NCI-H2227 (cell line): ENCODE data around the gene GOLGA6L4.
"Not testable (repeated sequence)": the region's sequence is repeated elsewhere in the genome, so short reads cannot be mapped to it uniquely, and the experiment has no call there.

ENCODE experiments used
- DNase-seq: peaks from one replicate; lab custom pipeline; 2025; ENCODE audit not compliant: unreplicated experiment; lab: John Stamatoyannopoulos, UW

Gene GOLGA6L4

GRCh38 chr15:84235573-84235972, at the start of gene GOLGA6L4:
TSS of gene GOLGA6L4 (plus strand) at chr15:84235773. CDS start at chr15:84235835, 62 bp downstream.
- not testable (repeated sequence) for DNase-seq

GRCh38 chr15:84192982-84193381, 42.6 kb upstream of the GOLGA6L4 start:
- not testable (repeated sequence) for DNase-seq

- DNase-seq, result not testable (repeated sequence)
Measured at GRCh38 chr15:84195603-84196002, 40.0 kb upstream of the GOLGA6L4 start.

GRCh38 chr15:84196530-84197188, 38.9 kb upstream of the GOLGA6L4 start:
- DNase-seq, result not testable (repeated sequence)

GRCh38 chr15:84199865-84200264, 35.7 kb upstream of the GOLGA6L4 start:
- not testable (repeated sequence) for DNase-seq

- DNase-seq, result not testable (repeated sequence)
Measured at GRCh38 chr15:84246441-84246840, 10.9 kb downstream of the GOLGA6L4 start.
